GM21360 (cell line): ENCODE results near the gene HMGN3.
A peak's percentile ranks its signal among the peaks of the same experiment; 100 is the strongest.

ENCODE experiments used
- ATAC-seq: cut with Tn5 transposase; IDR thresholded peaks from one replicate; pipeline ENCODE4 v1.9.1; 2021; ENCODE audit warnings: mild to moderate bottlenecking, moderate library complexity; ENCODE audit not compliant: unreplicated experiment

Gene HMGN3

GRCh38 chr6:79233611-79234149, 802 bp downstream of the HMGN3 start:
- ATAC-seq: peak; percentile 66

GRCh38 chr6:79232696-79233462, 1.6 kb downstream of the HMGN3 start:
- no peak for ATAC-seq

GRCh38 chr6:79231666-79232065, 2.8 kb downstream of the HMGN3 start:
- no peak for ATAC-seq

DNA sequence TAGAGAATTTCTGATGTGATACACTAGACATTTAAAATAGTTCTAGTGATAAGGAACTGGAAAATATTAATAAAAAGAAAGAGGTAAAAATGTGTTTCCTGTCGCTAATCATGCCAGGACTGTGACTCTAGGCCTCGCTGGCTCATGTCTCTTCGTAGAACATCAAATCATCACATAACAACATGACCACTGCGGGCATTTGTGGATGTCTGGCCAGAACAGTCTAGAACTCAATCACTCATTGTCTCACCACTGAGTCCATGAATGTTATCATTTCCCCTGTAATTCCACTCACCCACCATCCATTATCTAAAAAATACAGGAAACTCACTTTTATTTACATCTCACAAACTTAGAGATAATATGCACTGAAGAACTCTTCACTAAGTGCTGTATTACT, 3.4 kb downstream of the HMGN3 start:
- no peak for ATAC-seq

DNA sequence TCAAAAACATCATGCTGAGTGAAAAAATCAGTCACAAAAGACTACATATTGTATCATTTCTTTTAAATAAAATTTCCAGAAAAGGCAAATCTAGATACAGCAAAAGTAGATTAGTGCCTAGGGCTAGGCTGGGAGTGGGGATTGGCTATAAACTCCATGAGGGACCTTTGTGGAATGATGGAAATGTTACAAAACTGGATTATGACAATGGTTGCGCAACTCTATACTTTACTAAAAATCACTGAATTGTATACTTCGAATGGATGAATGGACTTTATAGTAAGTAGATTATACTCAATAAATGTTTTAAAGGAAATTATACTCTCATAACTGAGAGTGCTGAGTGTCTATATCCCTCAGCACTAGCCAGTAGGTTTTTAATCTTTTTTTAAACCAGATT, 4.3 kb downstream of the HMGN3 start:
- ATAC-seq: no peak

- ATAC-seq: no peak
These were observed 7.0 kb downstream of the HMGN3 start for GRCh38 chr6:79227445-79227844.

DNA sequence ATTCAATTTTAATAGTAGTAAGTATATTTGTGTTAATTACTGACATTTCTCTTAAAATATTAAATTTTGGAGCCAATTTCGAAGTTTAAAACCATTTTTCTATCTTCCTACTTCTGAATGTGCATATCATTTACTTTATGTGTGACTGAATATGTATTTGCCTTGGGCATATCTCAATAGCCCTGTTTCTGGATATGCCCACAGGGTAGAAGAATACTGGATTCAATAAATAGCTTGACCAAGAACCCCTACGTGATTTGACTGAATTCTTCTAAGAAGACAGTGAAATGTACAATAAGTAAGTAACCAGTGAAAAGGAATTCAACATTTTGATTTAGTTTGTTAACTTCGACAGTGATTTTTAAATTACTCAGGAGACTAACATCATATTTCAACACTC, 7.8 kb downstream of the HMGN3 start:
- no peak for ATAC-seq

GRCh38 chr6:79225717-79226599, 8.5 kb downstream of the HMGN3 start:
- ATAC-seq: no peak

GRCh38 chr6:79223611-79224404, 10.7 kb downstream of the HMGN3 start:
- ATAC-seq: no peak

DNA sequence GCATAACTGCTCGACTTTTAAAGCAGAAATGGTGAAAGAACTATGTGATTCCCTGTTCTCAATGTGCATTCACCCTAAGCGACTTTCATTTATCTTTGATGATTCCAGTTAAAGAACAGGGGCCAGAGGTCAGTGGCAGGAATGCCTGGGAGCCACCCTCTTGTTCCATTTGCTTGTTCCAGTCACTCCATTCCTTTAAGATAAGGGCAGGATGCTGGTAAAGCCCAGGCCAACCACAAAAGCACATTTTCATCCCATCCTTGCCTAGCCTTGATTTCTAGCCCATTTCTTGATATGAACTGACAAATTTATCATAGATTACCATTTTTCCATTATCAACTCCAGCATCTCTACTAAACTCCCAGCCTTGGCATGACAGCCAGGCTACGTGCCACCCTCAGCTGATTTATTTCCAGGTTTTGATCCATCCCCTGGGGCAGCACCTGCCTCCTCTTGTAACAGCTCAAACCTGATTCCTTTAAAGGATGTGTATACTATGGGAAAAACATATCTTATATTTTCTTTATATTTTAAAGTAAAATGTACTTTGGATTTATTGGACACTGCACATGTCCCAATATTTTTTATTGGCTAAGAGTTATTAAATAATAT, 19.2 kb downstream of the HMGN3 start:
- no peak for ATAC-seq

- no peak for ATAC-seq
These were observed 21.6 kb downstream of the HMGN3 start for GRCh38 chr6:79212859-79213258.

DNA sequence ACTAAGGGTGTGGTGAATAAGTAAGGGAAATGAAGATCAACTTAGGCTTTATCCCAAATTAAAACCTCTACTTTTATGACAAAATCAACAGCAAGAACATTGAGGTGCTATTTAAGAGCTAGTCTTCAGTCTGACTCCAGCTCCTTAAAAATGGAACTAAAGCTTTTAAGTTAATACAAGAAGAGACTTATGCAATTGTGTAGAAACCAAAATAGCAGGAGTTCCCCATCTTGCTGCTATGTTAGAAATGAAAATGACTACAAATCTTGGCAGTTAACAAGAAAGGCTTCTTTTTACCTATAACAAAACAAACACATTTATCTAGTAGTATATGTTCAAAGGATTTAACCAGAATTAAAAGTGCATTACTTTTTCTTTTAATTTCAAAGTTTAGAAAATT, 25.7 kb downstream of the HMGN3 start:
- no peak for ATAC-seq

GRCh38 chr6:79203753-79204253, 30.7 kb downstream of the HMGN3 start:
- ATAC-seq: no peak

- ATAC-seq: no peak
These were observed 31.9 kb downstream of the HMGN3 start for GRCh38 chr6:79202556-79202955.

- ATAC-seq: no peak
These were observed 32.5 kb downstream of the HMGN3 start for GRCh38 chr6:79201983-79202382.

- no peak for ATAC-seq
These were observed 33.3 kb downstream of the HMGN3 start for GRCh38 chr6:79201143-79201542.

DNA sequence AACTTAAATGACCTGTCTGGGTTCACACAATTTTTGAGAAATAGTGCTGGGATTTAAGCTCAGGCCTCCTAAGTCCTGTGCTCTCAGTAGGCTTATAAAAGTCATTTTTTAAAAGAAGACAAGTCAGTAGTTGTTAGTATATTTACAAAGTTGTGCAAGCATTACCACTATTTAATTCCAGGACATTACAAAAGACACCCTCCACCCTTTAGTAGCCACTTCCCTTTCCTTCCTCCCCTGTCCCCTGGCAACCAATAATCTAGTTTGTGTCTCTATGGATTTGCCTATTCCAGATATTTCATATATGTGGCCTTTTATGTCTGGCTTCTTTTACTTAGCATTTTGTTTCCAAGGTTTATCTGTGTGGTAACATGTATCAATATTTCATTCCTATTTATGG, 37.6 kb downstream of the HMGN3 start:
- ATAC-seq: no peak

DNA sequence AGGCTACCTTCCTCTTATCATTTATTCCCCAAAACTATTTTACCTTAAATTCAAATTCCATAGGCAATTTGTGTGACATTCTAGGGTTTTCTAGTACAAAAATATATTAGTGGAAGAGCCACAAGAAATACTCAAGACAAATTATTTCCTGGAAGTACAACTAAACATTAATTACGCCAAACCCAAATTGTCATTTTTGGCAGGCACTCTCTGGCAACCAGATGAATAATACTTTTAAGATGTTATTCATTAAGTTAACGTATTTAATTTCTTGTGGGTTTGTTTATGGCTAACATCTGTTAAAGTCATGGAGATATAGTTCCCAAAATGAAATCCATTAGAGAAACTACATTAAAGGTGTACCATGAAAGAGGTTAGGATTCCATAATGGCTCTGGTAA, 40.5 kb downstream of the HMGN3 start:
- no peak for ATAC-seq

DNA sequence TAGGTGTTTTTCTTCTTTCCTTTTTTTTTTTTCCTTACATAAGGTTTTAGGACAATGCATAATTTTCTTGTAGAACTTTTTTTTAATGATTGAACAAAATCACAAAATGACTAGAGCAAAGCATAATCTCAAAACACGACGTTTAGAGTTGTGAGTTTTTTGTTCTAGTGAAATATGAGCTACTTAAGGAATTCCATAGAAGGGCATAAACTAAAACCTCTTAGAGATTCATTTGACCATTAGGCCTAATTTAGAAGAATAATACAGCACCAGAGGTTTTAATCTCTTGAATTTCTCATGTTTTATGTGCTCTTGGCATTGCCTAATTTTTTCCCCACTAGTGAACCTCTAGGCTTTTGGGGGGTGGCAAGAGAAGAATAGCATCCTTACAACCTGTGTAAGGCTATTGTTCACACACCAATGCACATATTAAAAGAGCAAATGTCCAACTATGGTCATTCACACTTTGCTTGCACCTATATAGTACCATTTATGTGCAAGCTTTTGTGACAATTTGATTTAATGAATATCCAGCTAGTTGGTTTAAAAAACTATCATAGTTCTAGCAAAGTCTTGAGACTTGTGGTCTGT, 44.6 kb downstream of the HMGN3 start:
- no peak for ATAC-seq

- no peak for ATAC-seq
These were observed 45.5 kb downstream of the HMGN3 start for GRCh38 chr6:79188885-79189480.
